Activated naive CD4-positive, alpha-beta T cell treated with anti-CD3 and anti-CD28 coated beads, Interleukin-2, amount 50 U/mL, for 24 hours (primary cell): ENCODE data around the gene ZFP90.
A peak's percentile ranks its signal among the peaks of the same experiment; 100 is the strongest.
"Not testable (repeated sequence)": the region's sequence is repeated elsewhere in the genome, so short reads cannot be mapped to it uniquely, and the experiment has no call there.

ENCODE experiments used
- H3K27ac Mint-ChIP-seq: one replicate; pipeline ENCODE4 v1.8.0; 2021; ENCODE audit warnings: mild to moderate bottlenecking, mixed read lengths
- H3K27me3 Mint-ChIP-seq: one replicate; pipeline ENCODE4 v1.8.0; 2021; ENCODE audit warnings: mixed read lengths
- H3K36me3 Mint-ChIP-seq: one replicate; pipeline ENCODE4 v1.8.0; 2021; ENCODE audit warnings: mixed read lengths
- H3K4me1 Mint-ChIP-seq: one replicate; pipeline ENCODE4 v1.8.0; 2021; ENCODE audit warnings: mixed read lengths
- H3K4me3 Mint-ChIP-seq: one replicate; pipeline ENCODE4 v1.8.0; 2021; ENCODE audit warnings: mild to moderate bottlenecking, mixed read lengths
- H3K9me3 Mint-ChIP-seq: one replicate; pipeline ENCODE4 v1.8.0; 2021; ENCODE audit warnings: mixed read lengths

ZFP90 gene

DNA sequence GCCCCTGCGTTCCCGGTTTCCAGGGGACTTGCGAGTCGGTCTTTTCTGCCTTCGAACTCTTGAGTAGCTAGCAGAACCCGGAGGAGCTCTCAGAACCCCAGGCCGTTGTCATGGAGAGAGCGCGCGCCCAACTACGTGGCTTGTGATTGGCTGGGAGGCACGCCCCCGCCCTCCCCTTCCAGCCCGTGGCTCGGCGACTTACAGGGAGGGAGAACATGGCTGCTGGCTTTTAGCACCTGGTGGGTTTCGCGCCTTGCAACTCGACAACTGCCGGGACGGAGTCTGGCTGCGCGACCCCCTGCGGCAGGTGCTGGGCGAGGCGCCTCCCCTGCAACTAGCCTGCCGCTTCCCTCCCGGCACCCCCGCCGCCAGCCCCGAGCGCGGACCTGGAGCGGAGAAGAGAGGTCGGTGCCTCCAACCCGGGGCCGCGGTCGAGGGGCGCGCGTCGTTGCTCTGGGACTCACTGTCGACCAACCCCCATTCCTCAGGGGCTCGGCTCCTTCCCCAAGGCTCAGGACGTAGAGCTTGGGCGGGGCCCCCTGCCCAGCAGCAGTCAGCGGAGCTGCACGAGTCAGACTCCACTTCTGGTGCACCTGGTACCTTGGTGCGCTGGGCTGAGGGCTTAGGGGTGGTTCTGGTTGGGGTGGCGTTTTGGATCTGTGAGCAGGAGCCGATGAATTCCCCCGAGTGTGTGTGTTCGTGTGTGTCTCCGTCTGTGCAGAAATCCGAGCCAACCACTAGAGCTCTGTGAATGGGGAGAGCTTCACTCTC is 9.0 kb upstream of the ZFP90 start:
- Mint-ChIP-seq H3K4me1 (peaks cover 22% of the 10 kb centered on the region), H3K36me3 (peaks cover 7% of the 10 kb centered on the region), H3K27ac (peak overlapping the region; percentile 93), H3K27me3 (no peaks in the 10 kb centered on the region), H3K4me3 (peak overlapping the region; percentile 88), H3K9me3 (no peaks in the 10 kb centered on the region)

DNA sequence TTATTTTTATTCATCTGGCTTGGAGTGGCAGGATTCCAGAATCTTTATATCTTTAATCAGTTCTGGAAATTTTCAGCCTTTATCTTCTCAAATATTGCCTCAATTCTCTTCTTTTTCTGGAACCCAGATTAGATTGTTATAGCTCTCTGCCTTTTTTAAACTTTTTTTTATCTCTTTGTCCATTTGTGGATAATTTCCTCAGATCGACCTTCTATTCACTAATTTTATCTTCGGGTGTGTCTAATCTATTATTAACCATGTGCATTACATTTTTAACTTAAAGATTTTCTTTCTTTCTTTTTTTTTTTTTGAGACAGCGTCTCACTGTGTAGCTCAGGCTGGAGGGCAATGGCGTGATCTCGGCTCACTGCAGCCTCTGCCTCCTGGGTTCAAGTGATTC is 5.2 kb upstream of the ZFP90 start:
- Mint-ChIP-seq H3K36me3 (peaks cover 7% of the 10 kb centered on the region), H3K27ac (no peak overlapping the region), H3K4me3 (no peak overlapping the region), H3K9me3 (no peaks in the 10 kb centered on the region), H3K27me3 (no peaks in the 10 kb centered on the region), H3K4me1 (peaks cover 24% of the 10 kb centered on the region)

DNA sequence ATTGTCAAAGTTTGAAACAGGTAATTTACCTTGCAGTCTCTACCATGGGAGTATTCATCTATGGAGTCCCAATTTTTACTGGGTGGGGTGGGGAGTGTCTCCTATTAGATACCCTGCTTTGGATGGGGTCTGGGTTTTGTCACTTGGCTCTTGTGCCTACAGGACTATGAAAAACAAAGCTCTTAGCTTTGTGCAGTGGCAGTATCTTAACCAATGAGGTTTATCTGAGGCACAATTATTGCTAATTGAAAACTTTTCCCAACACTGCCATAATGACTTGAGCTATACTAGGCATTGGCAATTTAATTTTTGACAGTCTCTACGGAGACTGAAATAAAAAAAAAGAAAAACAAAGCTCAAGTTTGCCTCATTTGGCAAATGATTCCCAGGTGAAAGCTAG is 3.8 kb upstream of the ZFP90 start:
- Mint-ChIP-seq H3K9me3 (no peaks in the 10 kb centered on the region), H3K27me3 (no peaks in the 10 kb centered on the region), H3K27ac (no peak overlapping the region), H3K4me1 (peaks cover 22% of the 10 kb centered on the region), H3K4me3 (no peak overlapping the region), H3K36me3 (peaks cover 7% of the 10 kb centered on the region)

DNA sequence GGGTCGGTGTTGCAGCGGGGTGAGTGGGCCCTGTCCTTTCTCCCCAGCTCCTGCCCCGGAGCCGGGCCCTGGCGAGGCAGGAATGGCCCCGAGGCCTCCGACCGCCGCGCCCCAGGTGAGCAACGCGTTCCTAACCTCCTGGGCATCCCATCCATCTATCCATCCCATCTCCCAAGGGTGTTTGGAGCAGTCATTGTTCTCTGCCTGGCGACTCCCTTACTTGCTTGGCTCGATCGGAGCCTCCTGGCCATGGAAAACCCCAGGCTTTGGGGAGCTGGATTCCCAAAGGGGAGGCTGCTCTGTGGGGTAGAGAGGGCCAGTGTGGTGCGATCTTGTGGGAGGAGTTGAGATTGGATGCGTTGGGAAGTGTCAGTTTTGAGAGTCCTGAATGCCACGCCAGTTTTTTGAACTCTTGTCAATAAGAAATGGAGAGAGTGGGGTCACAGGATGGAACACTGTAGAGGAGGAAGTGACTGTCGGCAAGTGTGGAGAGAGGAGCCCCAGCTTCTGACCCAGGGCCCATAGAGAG is 684 bp downstream of the ZFP90 start:
- Mint-ChIP-seq H3K36me3 (peaks cover 15% of the 10 kb centered on the region), H3K4me3 (peak overlapping the region; percentile 94), H3K9me3 (no peaks in the 10 kb centered on the region), H3K27me3 (no peaks in the 10 kb centered on the region), H3K27ac (peak overlapping the region; percentile 97), H3K4me1 (peaks cover 21% of the 10 kb centered on the region)

DNA sequence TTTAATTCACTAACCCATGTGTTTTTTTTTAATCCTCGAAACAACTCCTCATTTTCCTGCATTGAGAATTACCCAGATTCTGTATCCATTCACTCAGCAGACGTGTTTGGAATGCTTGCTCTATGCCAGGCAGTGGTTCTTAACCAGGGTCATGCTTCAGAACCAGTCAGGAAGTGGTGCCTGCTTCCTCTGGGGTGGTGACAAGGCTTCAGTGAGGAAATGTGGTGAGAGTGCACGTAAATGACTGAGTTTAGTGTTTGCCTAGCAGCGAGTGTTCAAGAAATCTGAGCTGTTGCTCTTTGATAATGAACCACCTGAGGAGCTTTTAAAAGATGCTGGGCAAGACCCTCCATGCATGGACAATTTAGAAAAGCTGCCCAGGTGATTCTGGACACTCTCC is 9.9 kb downstream of the ZFP90 start:
- Mint-ChIP-seq H3K4me3 (peak overlapping the region; percentile 39), H3K27me3 (no peaks in the 10 kb centered on the region), H3K36me3 (peaks cover 52% of the 10 kb centered on the region), H3K27ac (peak overlapping the region; percentile 62), H3K9me3 (peaks cover 9% of the 10 kb centered on the region), H3K4me1 (peaks cover 26% of the 10 kb centered on the region)

DNA sequence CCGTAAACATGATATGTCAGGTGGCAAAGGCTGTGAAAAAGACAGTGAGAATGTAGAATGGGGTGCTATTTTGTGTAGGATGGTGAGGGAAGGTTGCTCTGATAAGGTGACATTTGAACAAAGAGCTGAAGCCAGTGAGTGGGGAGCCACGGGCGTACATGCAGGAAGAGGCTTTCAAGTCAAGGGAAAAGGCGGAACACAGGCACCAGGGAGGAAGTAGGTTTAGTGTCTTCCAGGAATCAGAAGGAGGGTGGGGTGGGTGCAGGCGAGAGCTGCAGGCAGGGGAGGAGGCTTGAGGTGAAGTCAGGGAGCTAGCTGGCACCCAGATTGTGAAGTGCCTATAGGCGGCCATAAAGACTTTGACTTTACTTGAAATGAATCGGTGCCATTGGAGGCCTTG is 14.1 kb downstream of the ZFP90 start:
- peaks cover 22% of the 10 kb centered on the region for H3K9me3 Mint-ChIP-seq
- H3K4me1 Mint-ChIP-seq, result peaks cover 26% of the 10 kb centered on the region
- no peak overlapping the region for H3K27ac Mint-ChIP-seq
- H3K4me3 Mint-ChIP-seq, result no peak overlapping the region
- H3K27me3 Mint-ChIP-seq, result no peaks in the 10 kb centered on the region
- peaks cover 77% of the 10 kb centered on the region for H3K36me3 Mint-ChIP-seq

DNA sequence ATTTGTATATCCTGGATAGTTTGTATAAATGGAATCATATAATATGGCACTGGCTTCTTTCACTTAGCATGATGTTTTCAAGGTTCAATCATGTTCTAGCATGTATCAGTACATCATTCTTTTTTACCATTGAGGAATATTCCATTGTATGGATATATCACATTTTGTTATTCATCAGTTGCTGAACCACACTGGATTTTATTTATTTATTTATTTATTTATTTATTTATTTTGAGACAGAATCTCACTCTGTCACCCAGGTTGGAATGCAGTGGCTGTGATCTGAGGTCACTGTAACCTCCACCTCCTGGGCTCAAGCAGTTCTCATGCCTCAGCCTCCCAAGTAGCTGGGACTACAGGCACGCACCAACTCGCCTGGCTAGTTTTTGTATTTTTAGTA is 21.2 kb downstream of the ZFP90 start:
- H3K4me1 Mint-ChIP-seq, H3K4me3 Mint-ChIP-seq, H3K27ac Mint-ChIP-seq, H3K27me3 Mint-ChIP-seq: not testable (repeated sequence)
- Mint-ChIP-seq H3K36me3 (peaks cover 84% of the 10 kb centered on the region), H3K9me3 (peaks cover 30% of the 10 kb centered on the region)

DNA sequence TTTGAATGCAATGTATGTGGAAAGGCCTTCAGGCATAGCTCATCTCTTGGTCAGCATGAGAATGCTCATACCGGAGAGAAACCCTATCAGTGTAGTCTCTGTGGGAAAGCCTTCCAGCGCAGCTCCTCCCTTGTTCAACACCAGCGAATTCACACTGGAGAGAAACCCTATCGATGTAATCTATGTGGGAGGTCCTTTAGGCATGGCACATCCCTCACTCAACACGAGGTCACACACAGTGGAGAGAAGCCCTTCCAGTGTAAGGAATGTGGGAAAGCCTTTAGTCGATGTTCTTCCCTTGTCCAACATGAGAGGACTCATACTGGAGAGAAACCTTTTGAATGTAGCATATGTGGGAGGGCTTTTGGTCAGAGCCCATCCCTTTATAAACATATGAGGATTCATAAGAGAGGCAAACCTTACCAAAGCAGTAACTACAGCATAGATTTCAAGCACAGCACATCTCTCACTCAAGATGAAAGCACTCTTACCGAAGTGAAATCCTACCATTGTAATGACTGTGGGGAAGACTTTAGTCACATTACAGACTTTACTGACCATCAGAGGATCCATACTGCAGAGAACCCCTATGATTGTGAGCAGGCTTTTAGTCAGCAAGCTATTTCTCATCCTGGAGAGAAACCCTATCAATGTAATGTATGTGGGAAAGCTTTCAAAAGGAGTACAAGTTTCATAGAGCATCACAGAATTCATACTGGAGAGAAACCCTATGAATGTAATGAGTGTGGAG is 24.7 kb downstream of the ZFP90 start:
- Mint-ChIP-seq H3K27ac (no peak overlapping the region), H3K9me3 (peaks cover 24% of the 10 kb centered on the region), H3K36me3 (peaks cover 63% of the 10 kb centered on the region), H3K27me3 (no peaks in the 10 kb centered on the region), H3K4me1 (no peaks in the 10 kb centered on the region), H3K4me3 (no peak overlapping the region)

DNA sequence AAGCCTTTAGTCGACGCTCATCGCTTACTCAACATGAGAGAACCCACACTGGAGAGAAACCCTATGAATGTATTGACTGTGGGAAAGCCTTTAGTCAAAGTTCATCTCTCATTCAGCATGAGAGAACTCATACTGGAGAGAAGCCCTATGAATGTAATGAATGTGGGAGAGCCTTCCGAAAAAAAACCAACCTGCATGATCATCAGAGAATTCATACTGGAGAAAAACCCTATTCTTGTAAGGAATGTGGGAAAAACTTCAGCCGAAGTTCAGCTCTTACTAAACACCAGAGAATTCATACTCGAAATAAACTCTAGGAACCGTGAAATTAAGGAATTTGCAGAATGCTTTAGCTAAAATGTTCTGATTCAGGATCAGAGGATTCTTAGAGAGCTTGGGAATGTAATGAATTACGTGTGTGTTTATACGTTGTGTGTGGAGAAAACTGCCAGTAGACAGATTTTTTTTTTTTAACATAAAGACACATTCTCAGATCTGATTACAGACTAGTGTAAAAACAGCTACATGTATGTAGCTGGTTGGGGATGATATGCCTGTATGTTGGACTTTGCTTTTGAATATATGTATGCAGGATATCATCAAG is 25.4 kb downstream of the ZFP90 start:
- Mint-ChIP-seq H3K27ac (no peak overlapping the region), H3K36me3 (peaks cover 60% of the 10 kb centered on the region), H3K4me1 (no peaks in the 10 kb centered on the region), H3K9me3 (peaks cover 20% of the 10 kb centered on the region), H3K27me3 (no peaks in the 10 kb centered on the region), H3K4me3 (no peak overlapping the region)

DNA sequence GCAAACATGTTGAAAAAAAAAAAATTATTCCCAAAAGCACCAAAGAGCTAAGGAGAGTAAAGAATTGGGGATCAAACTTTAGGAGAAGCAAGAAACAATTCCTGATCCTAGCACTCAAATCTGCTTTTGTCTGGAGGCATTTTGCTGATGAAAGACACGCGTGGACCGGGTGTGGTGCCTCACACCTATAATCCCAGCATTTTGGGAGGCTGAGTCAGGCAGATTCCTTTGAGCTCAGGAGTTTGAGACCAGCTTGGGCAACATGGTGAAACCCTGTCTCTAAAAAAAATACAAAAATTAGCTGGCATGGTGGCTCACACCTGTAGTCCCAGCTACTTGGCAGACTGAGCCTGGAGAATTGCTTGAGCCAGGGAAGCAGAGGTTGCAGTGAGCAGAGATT is 35.4 kb downstream of the ZFP90 start:
- H3K36me3 Mint-ChIP-seq, result peaks cover 41% of the 10 kb centered on the region
- no peak overlapping the region for H3K4me3 Mint-ChIP-seq
- H3K9me3 Mint-ChIP-seq, result peaks cover 5% of the 10 kb centered on the region

DNA sequence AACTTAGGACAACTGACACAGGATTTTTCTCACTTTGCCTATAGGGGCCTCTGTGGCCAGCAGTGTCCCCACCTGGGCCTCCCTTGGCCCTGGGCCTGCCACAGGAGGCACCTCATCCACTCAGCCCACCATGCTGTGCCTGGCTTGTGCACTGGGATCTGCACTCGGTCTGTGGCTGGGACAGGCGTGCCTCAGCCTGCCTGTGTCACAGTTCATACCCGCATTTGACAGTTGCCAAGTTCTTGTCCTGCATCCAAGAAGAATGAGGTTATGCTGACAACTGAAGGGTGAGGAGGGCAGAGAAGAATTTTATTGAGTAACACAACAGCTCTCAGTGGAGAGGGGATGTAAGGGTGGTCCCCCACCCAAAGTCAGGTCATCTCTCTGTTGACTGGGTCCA is 36.0 kb downstream of the ZFP90 start:
- Mint-ChIP-seq H3K27me3 (no peaks in the 10 kb centered on the region), H3K4me3 (no peak overlapping the region), H3K9me3 (peaks cover 5% of the 10 kb centered on the region), H3K36me3 (peaks cover 36% of the 10 kb centered on the region), H3K4me1 (no peaks in the 10 kb centered on the region), H3K27ac (no peak overlapping the region)

More for the DNA sequence above, 35.4 kb downstream of the ZFP90 start:
- Mint-ChIP-seq H3K27ac (no peak overlapping the region), H3K27me3 (no peaks in the 10 kb centered on the region), H3K4me1 (no peaks in the 10 kb centered on the region)

DNA sequence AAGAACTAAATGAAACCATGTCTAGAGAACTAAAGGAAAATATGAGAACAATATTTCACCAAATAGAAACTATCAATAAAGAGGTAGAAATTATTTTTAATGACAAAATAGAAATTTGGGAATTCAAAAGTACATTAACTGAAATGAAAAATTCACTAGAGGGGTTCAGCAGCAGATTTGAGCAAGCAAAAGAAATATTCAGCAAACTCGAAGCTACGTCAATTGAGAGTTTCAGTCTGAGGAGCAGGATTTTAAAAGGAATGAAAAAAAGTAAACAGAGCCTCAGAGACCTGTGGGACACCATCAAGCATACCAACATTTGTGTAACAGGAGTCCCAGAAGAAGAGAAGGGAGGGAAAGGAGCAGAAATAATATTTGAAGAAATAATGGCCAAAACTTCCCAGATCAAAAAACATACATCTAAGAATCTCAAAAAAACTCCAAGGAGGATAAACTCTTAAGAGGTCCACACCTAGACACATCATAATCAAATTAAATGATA is 38.3 kb downstream of the ZFP90 start:
- Mint-ChIP-seq H3K27ac (no peak overlapping the region), H3K4me3 (no peak overlapping the region), H3K4me1 (no peaks in the 10 kb centered on the region), H3K9me3 (no peaks in the 10 kb centered on the region), H3K27me3 (no peaks in the 10 kb centered on the region), H3K36me3 (peaks cover 29% of the 10 kb centered on the region)

DNA sequence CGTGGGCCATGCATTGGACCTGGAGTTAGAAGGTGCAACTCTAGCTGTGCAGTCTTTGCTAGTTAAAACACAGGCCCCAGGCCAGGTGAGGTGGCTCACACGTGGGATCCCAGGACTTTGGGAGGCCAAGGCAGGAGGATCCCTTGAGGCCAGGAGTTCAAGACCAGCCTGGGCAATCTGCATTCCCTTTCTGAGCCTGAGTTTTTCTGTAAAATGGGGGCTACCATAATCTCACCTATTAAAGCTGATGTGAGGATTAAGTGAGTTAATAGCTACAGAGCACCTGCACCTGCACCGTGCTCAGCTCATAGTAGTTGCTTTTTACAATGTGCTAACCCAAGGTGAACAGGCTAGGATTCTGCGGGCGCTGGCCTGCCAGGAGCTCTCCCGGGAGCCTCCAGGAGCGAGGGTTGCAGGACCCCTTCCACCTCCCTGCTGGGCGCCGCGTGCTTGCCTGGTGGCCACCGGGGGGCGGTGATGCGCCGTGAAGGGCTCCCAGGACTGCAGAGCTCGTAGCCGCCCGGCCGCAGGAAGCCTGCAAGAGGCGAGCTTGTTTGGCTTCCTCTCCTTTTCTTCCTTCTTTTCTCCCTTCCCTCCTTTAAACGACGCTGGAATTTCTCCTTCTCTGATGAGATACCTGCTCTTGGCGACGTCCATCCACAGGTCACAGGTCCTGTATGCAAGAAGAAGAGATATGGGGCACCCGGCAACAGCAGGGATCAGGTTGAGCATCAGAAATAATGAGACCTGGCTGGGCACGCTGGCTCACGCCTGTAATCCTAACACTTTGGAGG is 51.3 kb downstream of the ZFP90 start:
- no peaks in the 10 kb centered on the region for H3K27me3 Mint-ChIP-seq
- peak overlapping the region; percentile 24 for H3K4me3 Mint-ChIP-seq
- H3K36me3 Mint-ChIP-seq, result peaks cover 4% of the 10 kb centered on the region
- peaks cover 4% of the 10 kb centered on the region for H3K4me1 Mint-ChIP-seq
- H3K9me3 Mint-ChIP-seq, result no peaks in the 10 kb centered on the region
- no peak overlapping the region for H3K27ac Mint-ChIP-seq

DNA sequence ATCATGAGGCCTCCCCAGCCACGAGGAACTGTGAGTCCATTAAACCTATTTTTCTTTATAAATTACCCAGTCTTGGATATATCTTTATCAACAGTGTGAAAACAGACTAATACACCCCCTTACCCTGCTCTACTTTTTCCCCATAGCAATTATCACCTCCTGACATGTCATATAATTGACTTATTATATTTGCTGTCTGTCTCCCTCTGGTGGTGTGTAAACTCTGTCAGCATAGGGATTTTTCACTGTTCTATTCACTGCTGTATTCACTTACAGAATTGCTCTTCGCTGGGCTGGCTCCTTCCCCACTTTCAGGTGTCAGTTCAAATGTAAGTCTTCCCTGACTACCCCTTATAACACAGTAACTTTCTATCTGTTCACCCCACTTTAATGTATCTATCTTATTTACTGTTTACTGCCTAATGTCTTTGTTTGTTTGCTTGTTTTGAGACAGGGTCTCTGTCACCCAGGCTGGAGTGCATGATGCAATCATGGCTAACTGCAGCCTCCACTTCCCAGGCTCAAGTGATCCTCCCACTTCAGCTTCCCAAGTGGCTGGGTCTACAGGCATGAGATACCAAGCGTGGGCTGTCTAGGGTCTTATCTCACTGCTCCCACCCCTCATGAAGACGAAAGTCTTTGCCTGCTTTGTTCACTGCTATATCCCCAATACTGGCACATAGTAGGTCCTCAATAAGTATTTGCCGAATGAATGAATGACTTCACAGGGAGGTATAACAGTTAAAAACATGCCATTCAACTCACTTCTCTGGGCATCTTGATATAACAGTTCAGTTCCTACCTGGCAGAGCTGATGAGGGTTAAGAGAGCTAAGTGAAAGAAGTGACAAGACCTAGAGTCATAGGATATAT is 53.6 kb downstream of the ZFP90 start:
- no peak overlapping the region for H3K27ac Mint-ChIP-seq
- H3K9me3 Mint-ChIP-seq, result no peaks in the 10 kb centered on the region
- peaks cover 4% of the 10 kb centered on the region for H3K36me3 Mint-ChIP-seq
- H3K4me1 Mint-ChIP-seq, result peaks cover 4% of the 10 kb centered on the region
- no peak overlapping the region for H3K4me3 Mint-ChIP-seq
- H3K27me3 Mint-ChIP-seq, result no peaks in the 10 kb centered on the region
